MM.1S (cell line): ENCODE measurements around the gene NDUFAF2.

Experiments used
- CTCF ChIP-seq: fragments of 300-600 bp; sonication (generic); IDR thresholded peaks from 2 replicates; pipeline ENCODE4 v1.5.1; 2016; ENCODE audit warnings: antibody characterized with exemption, low read length, mixed read lengths
- EZH2 ChIP-seq: fragments of 300-600 bp; sonication (generic); optimal IDR thresholded peaks from 2 replicates; pipeline ENCODE3; 2017; ENCODE audit warnings: low read depth, mild to moderate bottlenecking, antibody characterized with exemption, low read length, mixed read lengths
- EZH2phosphoT487 ChIP-seq: fragments of 300-600 bp; sonication (generic); IDR thresholded peaks from 2 replicates; pipeline ENCODE4 v1.6.1; 2018; ENCODE audit warnings: antibody characterized with exemption, low read length

- no peak for TF ChIP-seq EZH2
- TF ChIP-seq CTCF: no peak
- no peak for TF ChIP-seq EZH2phosphoT487
Measured at GRCh38 chr5:61139931-61140330, 194.9 kb downstream of the NDUFAF2 start.
